COLO668 (cell line): ENCODE measurements around the gene ARL6IP1.
"Not testable (repeated sequence)": the region's sequence is repeated elsewhere in the genome, so short reads cannot be mapped to it uniquely, and the experiment has no call there.

Source experiments
- DNase-seq: peaks from one replicate; lab custom pipeline; 2025; ENCODE audit not compliant: unreplicated experiment; lab: John Stamatoyannopoulos, UW

Gene ARL6IP1

GRCh38 chr16:18762713-18763112 lies 38.6 kb downstream of the ARL6IP1 start:
- DNase-seq: not testable (repeated sequence)

GRCh38 chr16:18759598-18760520 lies 41.5 kb downstream of the ARL6IP1 start:
- peak; percentile 6 for DNase-seq

- not testable (repeated sequence) for DNase-seq
Measured at GRCh38 chr16:18757960-18758660, 43.2 kb downstream of the ARL6IP1 start.

GRCh38 chr16:18756639-18757038 lies 44.7 kb downstream of the ARL6IP1 start:
- DNase-seq: not testable (repeated sequence)

- not testable (repeated sequence) for DNase-seq
Measured at GRCh38 chr16:18742870-18743269, 58.5 kb downstream of the ARL6IP1 start.
